ENCODE measurements around the gene ABHD8.

DNA sequence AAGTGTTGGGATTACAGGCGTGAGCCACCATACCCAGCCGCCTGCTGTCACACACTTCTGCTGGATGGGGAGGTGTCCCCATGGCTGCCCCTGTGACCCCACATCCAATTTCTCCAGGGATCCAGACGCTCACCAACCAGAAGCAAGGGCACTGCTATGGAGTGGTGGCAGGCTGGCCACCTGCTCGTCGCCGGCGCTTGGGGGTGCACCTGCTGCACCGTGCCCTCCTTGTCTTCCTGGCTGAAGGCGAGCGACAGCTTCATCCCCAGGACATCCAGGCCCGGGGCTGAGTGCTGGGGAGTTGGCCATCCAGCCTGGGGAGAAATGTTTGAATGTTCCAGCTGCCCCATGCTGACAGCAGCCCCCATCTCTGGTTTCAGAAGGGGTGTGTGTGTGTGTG lies 17.0 kb downstream of the ABHD8 start:
- TF ChIP-seq, protein P1, sequence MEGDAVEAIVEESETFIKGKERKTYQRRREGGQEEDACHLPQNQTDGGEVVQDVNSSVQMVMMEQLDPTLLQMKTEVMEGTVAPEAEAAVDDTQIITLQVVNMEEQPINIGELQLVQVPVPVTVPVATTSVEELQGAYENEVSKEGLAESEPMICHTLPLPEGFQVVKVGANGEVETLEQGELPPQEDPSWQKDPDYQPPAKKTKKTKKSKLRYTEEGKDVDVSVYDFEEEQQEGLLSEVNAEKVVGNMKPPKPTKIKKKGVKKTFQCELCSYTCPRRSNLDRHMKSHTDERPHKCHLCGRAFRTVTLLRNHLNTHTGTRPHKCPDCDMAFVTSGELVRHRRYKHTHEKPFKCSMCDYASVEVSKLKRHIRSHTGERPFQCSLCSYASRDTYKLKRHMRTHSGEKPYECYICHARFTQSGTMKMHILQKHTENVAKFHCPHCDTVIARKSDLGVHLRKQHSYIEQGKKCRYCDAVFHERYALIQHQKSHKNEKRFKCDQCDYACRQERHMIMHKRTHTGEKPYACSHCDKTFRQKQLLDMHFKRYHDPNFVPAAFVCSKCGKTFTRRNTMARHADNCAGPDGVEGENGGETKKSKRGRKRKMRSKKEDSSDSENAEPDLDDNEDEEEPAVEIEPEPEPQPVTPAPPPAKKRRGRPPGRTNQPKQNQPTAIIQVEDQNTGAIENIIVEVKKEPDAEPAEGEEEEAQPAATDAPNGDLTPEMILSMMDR (IDR thresholded peaks at IDR 0.05), result no peak
- no peak for TF ChIP-seq POLR2AphosphoS5 (IDR thresholded peaks at IDR 0.05)
- TF ChIP-seq POLR2A (IDR thresholded peaks at IDR 0.05), result no peak
